PC-3 (cell line): ENCODE data around the gene CAMTA1. TPM values are rescaled to one million over a fixed set of nuclear protein-coding genes. Genes with fewer than 3 reads are reported as not detected.

Experiments used
- ATAC-seq: fragments of 200-7000 bp; cut with Tn5 transposase; 2 replicates; pipeline ENCODE4 v1.9.1; 2020; ENCODE audit warnings: mild to moderate bottlenecking, moderate library complexity
- BruUV-seq: library from RNA; stranded (reverse); fragments of 400-500 nt; replicated peaks from 2 replicates; lab custom pipeline; 2021; lab: Mats Ljungman, UMichigan
- CTCF ChIA-PET: fragments of 300-600 bp; sonication (Branson Sonifier 250); formaldehyde crosslinking; loops from one replicate; lab custom pipeline; 2022; ENCODE audit warnings: antibody characterized with exemption; lab: Charles Lee
- POLR2A ChIA-PET: fragments of 300-600 bp; sonication (Branson Sonifier 250); formaldehyde crosslinking; loops from one replicate; lab custom pipeline; 2022; ENCODE audit warnings: antibody characterized with exemption; ENCODE audit not compliant: unreplicated experiment; lab: Charles Lee
- DNase-seq: peaks from one replicate; pipeline ENCODE4 v3.0.0-alpha.2; 2015
- H2AFZ ChIP-seq: fragments of 300-600 bp; sonication (generic); 2 replicates; pipeline ENCODE4 v1.6.0; 2016; ENCODE audit warnings: antibody characterized with exemption, low read length
- H3F3A ChIP-seq: fragments of 300-600 bp; sonication (generic); one replicate; pipeline ENCODE4 v1.6.0; 2017; ENCODE audit warnings: antibody characterized with exemption, low read length, control low read depth, mild to moderate bottlenecking; ENCODE audit not compliant: unreplicated experiment
- H3K27ac ChIP-seq: fragments of 300-600 bp; sonication (generic); 2 replicates; pipeline ENCODE4 v1.5.1; 2016; ENCODE audit warnings: mild to moderate bottlenecking, low read length
- H3K27me3 ChIP-seq: fragments of 300-600 bp; sonication (generic); 2 replicates; pipeline ENCODE4 v1.6.1; 2016; ENCODE audit warnings: low read length, mixed read lengths
- H3K36me3 ChIP-seq: fragments of 300-600 bp; sonication (generic); 2 replicates; pipeline ENCODE4 v1.6.1; 2016; ENCODE audit warnings: low read depth, mixed run types, low read length, mixed read lengths
- H3K4me1 ChIP-seq: fragments of 300-600 bp; sonication (generic); 2 replicates; pipeline ENCODE4 v1.5.1; 2016; ENCODE audit warnings: low read length; ENCODE audit not compliant: insufficient read depth
- H3K4me2 ChIP-seq: fragments of 300-600 bp; sonication (generic); 2 replicates; pipeline ENCODE4 v1.6.0; 2016; ENCODE audit warnings: low read length
- H3K4me3 ChIP-seq: fragments of 300-600 bp; sonication (generic); 2 replicates; pipeline ENCODE4 v1.5.1; 2016; ENCODE audit warnings: mild to moderate bottlenecking, low read length, mixed read lengths
- H3K79me2 ChIP-seq: fragments of 300-600 bp; sonication (generic); 2 replicates; pipeline ENCODE4 v1.6.1; 2017; ENCODE audit warnings: low read length, mixed read lengths
- H3K9ac ChIP-seq: fragments of 300-600 bp; sonication (generic); 2 replicates; pipeline ENCODE4 v1.6.0; 2016; ENCODE audit warnings: mild to moderate bottlenecking, low read length
- H3K9me2 ChIP-seq: fragments of 300-600 bp; sonication (generic); replicated peaks from 2 replicates; pipeline ENCODE4 v1.6.1; 2016; ENCODE audit warnings: mixed run types, low read length, mixed read lengths
- H3K9me3 ChIP-seq: fragments of 300-600 bp; sonication (generic); 2 replicates; pipeline ENCODE4 v1.6.1; 2016; ENCODE audit warnings: low read length, mixed read lengths
- H4K20me1 ChIP-seq: fragments of 300-600 bp; sonication (generic); 2 replicates; pipeline ENCODE4 v1.6.1; 2016; ENCODE audit warnings: low read length, mixed read lengths
- CTCF ChIP-seq: fragments of 300-600 bp; sonication (generic); conservative IDR thresholded peaks from 2 replicates; pipeline ENCODE4 v1.5.1; 2017; ENCODE audit warnings: antibody characterized with exemption, low read depth, mild to moderate bottlenecking, low read length
- EZH2 ChIP-seq: fragments of 300-600 bp; sonication (generic); IDR thresholded peaks from one replicate; pipeline ENCODE4 v1.6.1; 2017; ENCODE audit warnings: antibody characterized with exemption, mild to moderate bottlenecking, low read length; ENCODE audit not compliant: unreplicated experiment
- EZH2phosphoT487 ChIP-seq: fragments of 300-600 bp; sonication (generic); IDR thresholded peaks from 2 replicates; pipeline ENCODE4 v1.6.1; 2018; ENCODE audit warnings: mild to moderate bottlenecking, antibody characterized with exemption, low read length, borderline replicate concordance
- intact Hi-C: fragments of 100-400 bp; cut with micrococcal nuclease; formaldehyde crosslinking; loops from 2 replicates; pipeline ENCODE4 v1.9.0; 2023
- total RNA-seq: library from RNA; depleted of rRNA; stranded (reverse); fragments of >200 nt; gene quantifications from 2 replicates; pipeline ENCODE4 v1.2.3, GENCODE V29; 2014; rRNA removed

CAMTA1 gene
- total RNA-seq, 1 experiment from 2014 or later: 40.8 TPM

- ChIA-PET POLR2A (no interaction called here), CTCF (no interaction called here)
- no TSS peak for BruUV-seq
- Histone ChIP-seq H3K9ac (no peak overlapping the region), H3K4me3 (no peak overlapping the region), H3K9me3 (0 out of 2 replicates have a peak, but pooled peaks cover 9% of the 10 kb centered on the region), H3K36me3 (peaks cover 18% of the 10 kb centered on the region), H3F3A (no peaks in the 10 kb centered on the region), H3K4me1 (peaks cover 11% of the 10 kb centered on the region), H4K20me1 (no peaks in the 10 kb centered on the region), H3K4me2 (no peak overlapping the region), H3K9me2 (no peaks in the 10 kb centered on the region), H3K27me3 (no peaks in the 10 kb centered on the region), H2AFZ (no peak overlapping the region), H3K27ac (no peak overlapping the region), H3K79me2 (no peaks in the 10 kb centered on the region)
- TF ChIP-seq EZH2phosphoT487: no peak
- TF ChIP-seq CTCF: no peak
- no peak for TF ChIP-seq EZH2
- intact Hi-C loops: no loop called here
- DNase-seq: no peak
- no peak for ATAC-seq
These were observed 1028.6 kb downstream of the CAMTA1 start for GRCh38 chr1:7813677-7814373.

Other genes with a start within 250 kb of the CAMTA1 start
- gene NOL9, start 230.9 kb upstream of the CAMTA1 start, total RNA-seq: 79.1 and 102 TPM in 2 replicates
- gene TAS1R1, start 230.1 kb upstream of the CAMTA1 start, total RNA-seq: not detected in 2 replicates
- gene ZBTB48, start 205.5 kb upstream of the CAMTA1 start, total RNA-seq: 42.7 and 47.2 TPM in 2 replicates
- gene KLHL21, start 182.6 kb upstream of the CAMTA1 start, total RNA-seq: 82.5 and 105 TPM in 2 replicates
- gene PHF13, start 171.7 kb upstream of the CAMTA1 start, total RNA-seq: 13.2 and 14.9 TPM in 2 replicates
- 42.4 and 54.6 TPM in 2 replicates for gene THAP3, start 160.6 kb upstream of the CAMTA1 start, total RNA-seq
- gene DNAJC11, start 83.6 kb upstream of the CAMTA1 start, total RNA-seq: 105 and 108 TPM in 2 replicates